Activated naive CD4-positive, alpha-beta T cell treated with Interleukin-2 at 50 U/mL for 16 hours (primary cell): ENCODE data around the gene SMAD6.
"Not testable (repeated sequence)": the region's sequence is repeated elsewhere in the genome, so short reads cannot be mapped to it uniquely, and the experiment has no call there.

ENCODE experiments used
- DNase-seq: peaks from one replicate; pipeline ENCODE4 v3.0.0-alpha.2; 2020

SMAD6 gene

GRCh38 chr15:66743703-66744536, 41.9 kb downstream of the SMAD6 start:
- DNase-seq = no peak

- DNase-seq = no peak
Observed at GRCh38 chr15:66744610-66745279, 42.7 kb downstream of the SMAD6 start.

GRCh38 chr15:66745530-66746230, 43.6 kb downstream of the SMAD6 start:
- DNase-seq = no peak

GRCh38 chr15:66746231-66746605, 44.2 kb downstream of the SMAD6 start:
- DNase-seq = no peak

- DNase-seq = no peak
Observed at GRCh38 chr15:66747223-66747622, 45.2 kb downstream of the SMAD6 start.

GRCh38 chr15:66747886-66748707, 46.1 kb downstream of the SMAD6 start:
- no peak for DNase-seq

- DNase-seq = no peak
Observed at GRCh38 chr15:66748708-66749035, 46.6 kb downstream of the SMAD6 start.

- DNase-seq = no peak
Observed at GRCh38 chr15:66749841-66750575, 48.0 kb downstream of the SMAD6 start.

GRCh38 chr15:66750609-66751008, 48.6 kb downstream of the SMAD6 start:
- DNase-seq = no peak

- no peak for DNase-seq
Observed at GRCh38 chr15:66751579-66751978, 49.5 kb downstream of the SMAD6 start.

- no peak for DNase-seq
Observed at GRCh38 chr15:66752078-66752477, 50.0 kb downstream of the SMAD6 start.

- no peak for DNase-seq
Observed at GRCh38 chr15:66753687-66754377, 51.8 kb downstream of the SMAD6 start.

- no peak for DNase-seq
Observed at GRCh38 chr15:66754789-66755188, 52.8 kb downstream of the SMAD6 start.

GRCh38 chr15:66755298-66756068, 53.4 kb downstream of the SMAD6 start:
- no peak for DNase-seq

- DNase-seq = no peak
Observed at GRCh38 chr15:66756295-66756694, 54.3 kb downstream of the SMAD6 start.

GRCh38 chr15:66757030-66757429, 55.0 kb downstream of the SMAD6 start:
- DNase-seq = no peak

- DNase-seq = no peak
Observed at GRCh38 chr15:66757521-66757920, 55.5 kb downstream of the SMAD6 start.

- DNase-seq = not testable (repeated sequence)
Observed at GRCh38 chr15:66758217-66758616, 56.2 kb downstream of the SMAD6 start.

GRCh38 chr15:66758844-66759243, 56.8 kb downstream of the SMAD6 start:
- no peak for DNase-seq

- DNase-seq = no peak
Observed at GRCh38 chr15:66760097-66760967, 58.3 kb downstream of the SMAD6 start.
